Umbilical cord (tissue), 2 donors: ENCODE data around the gene LARP6. TPM values are rescaled to one million over a fixed set of nuclear protein-coding genes. Genes with fewer than 3 reads are reported as not detected.
"Not testable (repeated sequence)": the region's sequence is repeated elsewhere in the genome, so short reads cannot be mapped to it uniquely, and the experiment has no call there.

Source experiments
- DNase-seq: peaks from one replicate; pipeline ENCODE4 v3.0.0-alpha.2; 2015; ENCODE audit warnings: low spot score
- total RNA-seq: library from RNA; depleted of rRNA; stranded (reverse); fragments of >200 nt; gene quantifications from one replicate; pipeline ENCODE4 v1.2.3, GENCODE V29; 2014; ENCODE audit warnings: low replicate concordance; ENCODE audit not compliant: insufficient read depth

LARP6 gene
- total RNA-seq, 1 donor from 2014 or later: 34.7 TPM

DNA sequence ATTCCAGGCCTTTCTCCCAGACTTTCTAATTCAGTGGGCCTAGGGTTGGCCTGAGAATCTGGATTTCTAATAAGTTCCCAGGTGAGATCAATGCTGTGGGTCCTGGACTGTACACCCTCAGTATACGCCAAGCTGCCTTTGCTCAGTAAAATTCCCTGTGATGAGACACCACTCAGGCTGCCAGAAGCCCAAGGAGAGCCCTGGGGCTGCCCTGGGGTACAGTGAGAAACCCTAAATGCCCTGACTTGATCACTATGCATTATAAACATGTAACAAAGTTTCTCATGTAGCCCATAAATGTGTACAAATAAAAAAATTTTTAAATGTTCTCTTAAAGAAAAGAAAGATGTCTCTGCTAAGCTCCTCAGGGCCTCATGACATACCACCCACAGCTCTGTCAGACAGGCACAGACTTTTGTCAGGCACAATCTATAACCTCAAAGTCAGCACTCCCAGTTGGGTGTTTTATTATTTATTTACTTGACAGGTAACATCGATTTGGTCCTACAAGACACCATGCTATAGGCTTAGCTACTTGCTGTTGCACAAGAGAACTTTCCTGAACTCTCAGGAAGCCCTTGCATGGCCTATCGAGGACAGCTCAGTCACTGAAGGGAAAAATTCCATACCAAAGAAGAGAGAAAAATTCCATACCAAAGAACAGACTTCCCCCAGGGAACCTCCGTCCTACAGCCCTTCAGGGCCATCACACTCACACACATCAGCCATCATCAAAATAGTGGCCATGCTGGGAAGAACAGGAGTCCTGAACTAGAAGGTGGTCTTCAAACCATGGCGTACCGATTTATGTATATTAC is 22.7 kb downstream of the LARP6 start:
- DNase-seq: no peak

DNA sequence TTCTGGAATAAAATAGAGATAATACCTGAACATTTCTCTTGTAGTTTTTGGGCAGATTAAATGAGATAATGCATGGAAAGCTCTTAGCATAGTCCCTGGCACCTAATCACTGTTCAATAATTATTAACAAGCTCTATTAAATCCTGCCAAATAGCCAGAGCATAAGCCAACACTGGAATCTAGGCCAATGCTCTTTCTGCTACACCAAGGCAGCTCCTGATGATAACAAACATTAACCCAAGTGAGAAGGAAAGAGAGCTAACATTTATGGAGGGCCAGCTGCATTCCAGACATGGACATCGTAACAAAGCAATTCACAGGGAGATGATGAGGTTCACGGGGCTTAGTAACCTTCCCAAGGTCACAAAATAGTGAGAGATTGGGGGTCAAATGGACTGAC is 23.3 kb downstream of the LARP6 start:
- no peak for DNase-seq

DNA sequence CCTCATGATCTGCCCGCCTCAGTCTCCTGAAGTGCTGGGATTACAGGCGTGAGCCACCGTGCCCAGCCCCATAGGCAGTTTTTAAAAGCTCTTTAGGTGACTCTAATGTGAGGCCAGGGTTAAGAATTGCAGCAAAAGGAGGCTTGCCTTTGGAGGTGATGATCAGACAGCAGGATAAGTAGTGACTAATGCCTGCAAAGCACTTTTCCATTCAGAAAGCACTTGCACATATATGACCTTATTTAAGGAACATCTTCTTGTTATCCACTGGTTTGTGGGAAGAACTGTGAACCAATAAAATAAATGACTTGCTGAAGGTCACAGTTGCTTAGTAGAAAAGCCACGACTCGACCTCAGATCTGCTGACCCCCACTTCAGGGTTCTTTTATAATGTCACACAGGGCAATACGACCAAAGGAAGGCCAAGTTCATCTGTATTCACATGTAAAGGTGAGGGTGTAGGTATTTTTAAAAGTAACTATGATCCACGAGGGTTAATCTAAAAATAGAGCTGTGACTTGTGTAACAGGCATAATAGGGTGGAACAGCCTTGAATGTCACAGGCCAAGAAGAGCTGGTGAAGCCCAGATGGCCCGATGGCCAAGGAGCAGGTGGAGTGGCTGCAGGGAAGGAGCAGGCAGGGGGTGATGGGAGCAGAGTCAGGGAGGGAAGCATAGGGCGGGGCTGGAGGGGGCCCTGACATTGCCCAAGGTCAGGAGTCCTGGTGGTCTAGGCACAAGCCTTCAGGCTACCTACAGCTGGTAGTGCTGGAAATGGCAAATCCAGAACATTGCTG is 24.4 kb downstream of the LARP6 start:
- DNase-seq: no peak

DNA sequence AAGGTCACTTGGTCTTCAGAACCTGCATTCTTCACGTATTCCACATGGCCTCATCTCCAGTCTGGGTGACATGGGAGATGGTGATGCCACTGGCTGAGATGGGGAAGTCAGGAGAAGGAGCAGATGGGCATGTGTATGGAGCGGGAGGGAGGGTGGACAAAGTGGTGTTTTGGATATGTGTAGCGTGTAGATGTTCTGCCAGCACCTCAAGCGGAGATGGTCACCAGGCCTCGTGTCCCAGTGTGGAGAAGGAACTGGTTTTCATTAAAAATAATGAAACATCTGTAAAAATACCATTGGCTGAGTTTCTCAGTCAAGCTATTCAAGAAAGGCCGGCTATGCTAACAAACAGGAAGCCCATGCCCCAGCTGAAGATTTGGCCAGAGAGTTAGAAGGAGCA is 26.2 kb downstream of the LARP6 start:
- DNase-seq: no peak

DNA sequence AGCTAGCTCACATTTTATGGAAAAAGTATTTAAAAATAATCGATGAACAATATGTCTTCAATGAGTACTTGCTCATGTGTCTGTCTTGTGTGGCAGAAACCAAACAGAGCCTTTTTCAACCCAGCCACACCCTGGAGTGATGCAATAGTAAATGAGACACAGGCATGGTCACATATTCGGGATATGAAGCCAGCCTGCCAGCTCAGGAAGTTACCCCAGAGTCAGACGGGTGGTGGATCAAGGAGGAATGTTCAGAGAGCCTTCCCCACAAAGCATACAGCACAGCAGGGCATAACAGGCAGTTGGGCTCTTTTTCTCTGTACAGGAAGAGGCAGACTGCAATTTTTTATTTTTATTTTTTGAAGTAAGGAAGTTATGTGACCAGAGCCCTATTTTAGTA is 27.3 kb downstream of the LARP6 start:
- DNase-seq: peak; percentile 86

DNA sequence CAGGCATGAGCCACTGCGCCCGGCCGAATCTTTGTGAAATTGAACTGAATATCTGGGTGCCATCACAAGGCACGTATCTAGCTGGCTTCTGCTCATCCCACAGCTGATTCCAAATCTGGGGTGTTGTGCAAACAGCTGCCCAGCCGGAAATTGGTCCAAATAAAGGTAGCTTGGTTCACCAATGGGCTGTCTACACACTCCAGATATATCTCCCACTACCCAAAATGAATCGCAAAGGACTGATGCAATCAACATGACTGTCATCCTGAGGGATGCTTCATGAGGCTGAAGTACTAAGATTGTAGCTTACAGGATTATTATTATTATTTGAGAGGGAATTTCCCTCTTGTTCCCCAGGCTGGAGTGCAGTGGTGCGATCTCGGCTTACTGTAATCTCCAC is 28.1 kb downstream of the LARP6 start:
- DNase-seq: no peak

DNA sequence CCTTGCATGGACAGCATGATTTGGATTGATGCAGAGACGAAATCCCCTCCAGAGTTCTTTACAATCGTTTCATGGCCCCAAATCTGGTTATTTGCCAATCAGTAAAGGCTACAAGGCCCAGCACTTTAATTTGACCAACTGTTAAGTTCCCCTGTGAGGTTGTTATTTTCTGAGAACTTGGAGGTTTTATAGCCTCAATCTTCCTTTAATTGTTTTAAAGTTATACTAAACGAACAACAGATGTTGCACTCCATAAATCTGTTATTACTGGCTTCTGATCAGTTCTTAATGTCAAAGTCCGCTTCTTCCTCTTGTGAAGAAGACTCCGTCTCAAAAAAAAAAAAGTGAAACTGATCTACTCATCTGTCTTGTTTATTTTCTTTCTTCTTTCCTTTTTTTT is 30.8 kb downstream of the LARP6 start:
- no peak for DNase-seq

DNA sequence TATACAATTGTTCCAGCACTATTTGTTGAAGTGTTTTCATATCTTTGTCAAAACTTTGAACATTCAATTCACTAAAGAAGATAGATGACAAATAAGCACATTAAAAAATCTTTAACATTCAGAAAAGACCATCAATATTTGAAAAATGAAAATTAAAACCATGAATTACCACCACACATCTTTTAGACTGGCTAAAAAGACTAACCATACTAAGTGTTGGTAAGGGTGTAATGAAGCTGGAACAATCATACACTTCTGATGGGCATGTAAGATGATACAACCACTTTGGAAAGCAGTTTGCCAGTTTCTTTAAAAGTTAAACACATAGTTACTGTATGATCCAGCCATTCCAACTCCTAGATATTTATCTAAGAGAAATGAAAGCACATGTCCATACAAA is 33.7 kb downstream of the LARP6 start:
- no peak for DNase-seq

DNA sequence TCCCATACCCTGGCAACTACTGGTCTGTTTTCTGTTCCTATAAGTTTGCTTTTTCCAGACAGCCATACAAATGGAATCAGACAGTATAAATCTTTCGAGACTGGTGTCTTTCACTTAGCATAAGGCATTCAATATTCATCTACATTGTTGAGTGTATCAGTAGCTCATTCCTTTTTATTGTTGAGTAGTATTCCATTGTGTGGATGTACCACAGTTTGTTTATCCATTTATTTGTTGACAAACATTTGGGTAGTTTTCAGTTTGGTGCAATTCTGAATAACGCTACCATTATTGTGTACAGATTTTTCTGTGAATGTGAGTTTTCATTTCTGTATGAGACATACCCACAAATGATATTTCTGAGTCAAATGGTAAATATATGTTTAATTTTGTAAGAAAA is 35.4 kb downstream of the LARP6 start:
- no peak for DNase-seq

DNA sequence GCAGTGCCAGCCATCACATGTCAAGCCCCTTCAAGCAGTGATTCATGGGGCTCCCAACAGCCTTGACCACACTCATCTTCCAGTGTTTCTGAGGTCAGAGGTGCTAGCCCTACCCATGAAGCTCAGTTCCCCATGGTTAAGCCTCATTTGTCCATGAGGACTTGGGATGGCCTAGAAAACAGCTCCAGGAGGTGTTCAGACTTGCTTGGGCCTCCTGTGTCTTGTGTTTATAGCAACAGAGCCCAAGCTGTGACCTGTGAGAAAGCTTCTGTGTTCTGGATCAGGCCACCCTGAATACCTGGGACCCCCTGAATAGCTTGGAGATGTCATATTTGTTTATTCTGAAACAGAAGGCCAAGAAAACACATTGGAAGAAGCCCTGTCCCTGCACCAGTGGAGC is 36.7 kb downstream of the LARP6 start:
- no peak for DNase-seq

DNA sequence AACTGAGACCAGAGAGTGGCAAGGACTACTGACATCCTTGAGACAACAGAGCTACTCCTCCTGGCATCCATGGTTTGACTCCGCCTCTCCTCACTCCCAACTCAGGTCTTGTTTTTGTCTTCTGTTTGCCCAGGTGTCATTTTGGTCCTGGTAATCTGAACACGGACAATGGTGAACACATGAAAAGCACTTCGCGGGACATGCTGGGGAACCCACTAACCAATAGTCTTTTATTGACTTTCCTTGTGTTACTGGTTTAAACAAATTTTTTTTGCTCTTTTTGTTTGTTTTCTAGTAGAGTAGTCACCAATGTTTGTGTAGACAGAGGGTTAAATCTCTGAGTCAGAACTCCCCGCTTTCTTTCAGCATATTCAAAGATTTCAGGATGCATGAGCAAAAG is 38.4 kb downstream of the LARP6 start:
- no peak for DNase-seq

DNA sequence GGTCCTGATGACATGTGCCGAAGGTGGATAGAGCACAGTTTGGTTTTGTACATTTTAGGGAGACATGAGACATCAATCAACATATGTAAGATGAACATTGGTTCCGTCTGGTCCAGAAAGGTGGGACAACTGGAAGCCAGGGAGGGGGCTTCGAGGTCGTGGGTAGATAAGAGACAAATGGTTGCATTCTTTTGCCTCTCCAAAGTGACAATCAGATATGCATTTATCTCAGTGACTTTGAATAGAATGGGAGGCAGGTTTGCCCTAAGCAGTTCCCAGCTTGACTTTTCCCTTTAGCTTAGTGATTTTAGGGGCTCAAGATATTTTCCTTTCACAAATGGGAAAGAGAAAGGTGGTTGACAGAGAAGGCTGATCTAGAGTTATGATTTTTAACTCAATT is 38.9 kb downstream of the LARP6 start:
- DNase-seq: not testable (repeated sequence)

DNA sequence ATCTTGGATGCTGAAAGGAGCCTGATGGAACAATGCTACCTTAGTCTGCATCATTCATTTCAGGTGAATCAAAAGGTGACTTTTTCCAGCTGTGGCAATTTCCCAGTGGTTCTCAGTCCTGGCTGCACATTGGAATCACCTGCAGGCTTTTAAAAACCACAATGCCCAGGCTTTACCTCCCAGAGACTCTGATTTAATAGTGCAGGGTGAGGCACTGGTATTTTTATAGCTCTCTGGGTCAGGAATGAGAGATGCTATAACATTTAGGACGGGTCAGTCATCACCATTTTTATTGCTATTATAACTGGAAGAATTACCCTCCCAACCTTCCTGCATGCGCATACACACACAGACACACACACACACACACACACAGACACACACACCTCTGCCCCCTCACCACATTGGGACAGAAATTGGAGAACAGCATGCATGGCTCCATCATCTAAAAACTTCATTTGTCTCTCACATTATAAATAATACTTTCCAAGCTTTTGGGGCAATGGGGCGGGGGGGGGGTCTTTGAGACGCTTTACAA is 41.1 kb downstream of the LARP6 start:
- DNase-seq: no peak

DNA sequence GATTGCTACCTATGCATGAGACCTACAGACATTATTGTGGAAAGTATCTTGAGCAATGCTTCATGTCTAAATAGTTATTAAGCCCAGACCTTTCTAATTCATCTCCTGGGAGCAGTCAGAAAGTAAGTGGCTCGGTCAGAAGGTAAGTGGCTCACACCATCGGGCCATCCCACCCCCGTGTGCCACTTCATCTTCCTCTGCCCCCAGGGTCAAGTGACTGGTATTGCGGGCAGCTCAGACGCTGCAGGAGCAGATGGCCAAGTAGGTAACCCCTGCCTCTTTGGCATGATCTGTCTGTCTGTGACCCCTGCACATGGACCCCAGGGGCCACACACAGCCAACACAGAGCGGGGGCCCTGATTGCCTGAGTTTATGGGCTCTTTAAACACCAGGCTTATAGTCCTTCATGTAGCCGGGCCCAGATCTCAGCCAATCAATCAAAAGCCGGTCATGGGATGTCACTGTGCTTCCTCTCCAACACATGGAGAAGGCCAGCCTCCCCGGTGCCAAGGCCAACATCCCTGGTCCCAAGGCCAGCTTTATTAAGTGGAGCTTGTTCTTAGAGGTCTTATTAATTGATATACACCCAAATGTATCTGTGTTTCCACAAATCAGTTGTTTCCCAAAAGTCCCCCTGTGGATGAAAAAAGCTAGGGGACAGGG is 42.9 kb downstream of the LARP6 start:
- no peak for DNase-seq

DNA sequence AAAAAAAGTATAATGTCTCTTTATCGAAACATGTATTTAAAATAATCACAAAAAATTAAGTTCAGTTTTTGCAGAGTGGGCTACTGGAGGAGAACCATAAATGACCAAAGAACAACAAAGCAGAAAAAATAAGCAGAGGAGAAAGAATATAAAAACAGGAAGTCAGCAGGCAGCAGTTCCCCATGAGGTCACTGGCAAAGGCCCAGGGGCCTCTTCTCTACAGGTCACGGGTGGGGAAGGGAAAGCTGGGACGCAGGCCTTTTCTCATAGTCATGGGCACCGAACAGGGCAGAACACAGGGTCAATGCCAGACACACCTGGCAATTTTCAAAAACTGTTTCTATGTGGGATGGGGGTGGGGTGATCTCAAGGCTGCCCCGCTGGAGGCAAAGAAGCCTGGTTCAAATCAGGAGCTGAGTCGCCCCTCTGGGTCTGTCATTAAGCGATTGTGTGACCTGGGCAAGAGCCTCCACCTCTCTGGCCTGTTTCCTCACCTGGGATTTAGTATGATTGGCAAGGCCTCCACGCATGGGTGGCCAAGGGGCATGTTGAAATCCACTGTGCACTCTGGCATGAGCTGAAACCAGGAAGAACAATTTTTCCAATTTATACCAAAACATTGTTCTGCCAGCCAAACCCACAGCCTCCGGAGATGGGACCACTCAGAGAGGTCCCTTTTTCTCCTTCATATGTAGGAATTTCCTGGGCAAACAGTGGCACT is 46.8 kb downstream of the LARP6 start:
- no peak for DNase-seq

DNA sequence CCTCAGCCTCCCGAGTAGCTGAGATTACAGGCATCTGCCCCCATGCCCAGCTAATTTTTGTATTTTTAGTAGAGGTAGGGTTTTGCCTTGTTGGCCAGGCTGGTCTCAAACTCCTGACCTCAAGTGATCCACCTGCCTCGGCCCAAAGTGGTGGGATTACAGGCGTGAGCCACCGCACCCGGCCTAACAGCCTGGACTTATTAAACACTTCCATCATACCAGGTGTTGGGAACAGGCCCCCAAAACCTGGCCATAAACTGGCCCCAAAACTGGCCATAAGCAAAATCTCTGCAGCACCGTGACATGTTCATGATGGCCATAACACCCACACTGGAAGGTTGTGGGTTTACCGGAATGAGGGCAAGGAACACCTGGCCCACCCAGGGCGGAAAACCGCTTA is 49.6 kb downstream of the LARP6 start:
- not testable (repeated sequence) for DNase-seq

DNA sequence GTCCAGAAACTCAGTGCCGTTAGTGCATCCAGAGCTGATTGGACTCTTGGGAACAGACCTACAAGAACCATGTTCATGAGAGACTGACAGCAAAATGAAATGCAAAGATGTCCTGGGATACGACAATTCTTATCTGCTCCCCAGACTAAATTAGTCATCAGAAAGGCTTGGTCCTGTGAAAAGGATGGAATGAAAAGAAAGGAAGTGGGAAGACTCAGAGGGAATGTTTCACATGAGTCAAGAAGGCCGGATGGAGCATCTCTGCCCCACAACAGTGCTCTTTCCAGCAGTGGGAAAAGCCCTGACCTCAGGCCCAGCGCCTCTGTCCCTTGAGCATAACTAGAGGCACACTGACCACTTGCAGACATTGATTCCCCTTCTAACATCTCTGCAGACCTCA is 51.3 kb downstream of the LARP6 start:
- no peak for DNase-seq

DNA sequence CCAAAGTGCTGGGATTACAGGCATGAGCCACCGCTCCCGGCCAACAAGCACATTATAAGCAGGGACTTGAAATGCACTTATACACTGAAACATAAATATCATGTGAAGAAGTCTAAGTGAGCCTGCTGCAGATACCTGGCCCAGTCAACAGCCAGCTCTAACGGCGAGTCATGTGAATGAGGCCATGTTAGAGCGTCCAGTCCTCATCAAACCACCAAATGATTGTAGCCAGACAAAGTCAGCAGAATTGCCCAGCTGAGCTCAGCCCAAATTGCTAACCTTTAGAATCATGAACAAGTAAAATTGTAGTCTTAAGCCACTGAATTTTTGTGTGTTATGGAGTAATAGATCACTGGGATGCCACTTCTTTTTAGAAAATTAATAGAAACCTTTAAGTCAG is 52.8 kb downstream of the LARP6 start:
- DNase-seq: no peak

DNA sequence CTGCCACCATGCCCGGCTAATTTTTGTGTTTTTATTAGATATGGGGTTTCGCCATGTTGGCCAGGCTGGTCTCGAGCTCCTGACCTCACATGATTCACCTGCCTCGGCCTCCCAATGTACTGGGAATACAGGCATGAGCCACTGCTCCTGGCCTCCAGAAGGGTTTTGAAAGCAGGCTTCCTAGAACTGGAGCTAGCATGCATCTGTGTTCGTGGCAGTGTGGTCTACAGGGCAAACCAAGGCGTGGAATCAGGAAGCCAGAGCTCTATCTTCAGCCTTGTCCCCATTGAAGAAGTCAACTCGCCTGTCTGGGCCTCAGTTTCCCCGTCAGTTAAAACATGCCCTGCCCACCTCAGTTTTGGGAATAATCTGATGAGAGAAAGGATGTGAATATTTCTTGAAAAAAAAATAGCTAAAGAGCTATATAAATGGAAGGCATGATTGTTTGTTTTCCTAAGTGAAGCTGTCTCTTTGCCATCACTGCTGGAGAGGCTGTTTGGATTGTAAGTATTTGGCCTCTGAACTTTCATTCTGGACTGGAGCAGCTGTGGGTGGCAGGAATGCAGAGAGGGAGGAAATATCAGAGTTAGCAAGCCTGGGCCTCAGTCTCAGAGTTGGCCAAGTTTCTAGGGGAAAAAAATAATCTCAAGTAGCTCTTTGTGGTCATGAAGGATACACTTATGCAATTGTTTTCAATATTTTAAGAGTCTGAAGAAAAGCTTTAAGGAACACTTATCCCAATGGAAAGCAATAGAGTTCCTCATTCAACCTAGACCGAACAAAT is 54.1 kb downstream of the LARP6 start:
- DNase-seq: peak; percentile 94

DNA sequence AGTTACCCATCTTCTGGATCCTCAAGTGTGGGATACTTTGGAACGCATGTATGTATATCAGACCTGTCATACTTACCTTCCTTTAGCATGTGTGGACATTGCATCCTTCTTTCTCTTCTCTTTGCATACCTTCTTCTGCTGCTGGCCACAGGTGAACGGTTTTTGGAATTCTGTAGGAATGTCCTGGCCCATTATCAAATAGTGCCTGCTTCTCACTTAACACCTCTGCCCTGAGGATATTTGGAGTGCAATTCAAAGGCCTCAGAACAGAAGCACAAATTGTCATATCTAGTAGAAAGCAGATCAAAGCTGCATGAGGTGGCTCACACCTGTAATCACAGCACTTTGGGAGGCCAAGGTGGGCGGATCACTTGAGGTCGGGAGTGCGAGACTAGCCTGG is 56.5 kb downstream of the LARP6 start:
- DNase-seq: no peak
